Measurements from ENCODE around the gene ERH.

GRCh38 chr14:69424149-69424923 is 26.2 kb upstream of the ERH start:
- no peak for TF ChIP-seq EZH2 (IDR thresholded peaks at IDR 0.05; ENCODE audit: borderline replicate concordance, insufficient read depth, low read depth, low read length, poor library complexity, severe bottlenecking)
- no peak for TF ChIP-seq CTCF (IDR thresholded peaks at IDR 0.05)
